ENCODE data around the gene EML5. TPM values are rescaled to one million over a fixed set of nuclear protein-coding genes. Genes with fewer than 3 reads are reported as not detected.

Gene EML5
- total and polyA plus RNA-seq, 2 of the 13 experiments (the other 11 are each of a cell fraction or from before 2014, with no cell fraction given) = 0.11 TPM; not detected in 1

DNA sequence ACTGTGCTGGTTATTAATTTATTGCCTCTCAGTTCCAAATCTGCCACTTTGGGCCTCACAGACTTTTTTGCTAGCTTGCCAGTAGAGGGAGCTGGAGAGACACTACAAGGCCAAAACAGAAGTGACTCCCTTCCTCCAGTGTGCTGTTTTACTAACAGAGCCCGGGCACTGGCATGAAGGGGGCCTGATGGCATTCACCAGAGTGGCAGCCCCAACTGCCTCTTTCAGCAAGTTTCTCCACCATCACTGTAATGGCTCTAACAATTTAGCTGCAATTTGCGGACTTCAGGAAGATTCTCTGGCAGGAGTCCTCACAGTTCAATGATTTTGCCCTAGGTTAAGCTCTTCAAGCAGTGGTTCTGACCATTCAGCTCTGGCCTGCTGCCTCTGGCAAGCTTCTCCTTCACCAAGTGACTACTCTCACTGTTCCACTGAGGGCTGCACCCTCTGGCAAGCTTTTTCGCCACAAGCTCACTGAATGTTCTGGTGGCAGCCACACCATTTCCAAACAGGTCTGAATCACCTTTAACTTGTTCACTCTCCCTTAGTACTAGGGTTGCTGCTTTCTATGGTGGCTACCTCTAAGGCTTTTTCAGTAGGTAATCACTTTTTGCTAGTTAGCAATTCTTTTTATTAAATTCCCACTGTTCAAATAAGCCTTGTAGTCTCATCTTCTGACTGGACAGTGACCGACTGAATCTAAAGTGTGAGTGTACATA is 125.0 kb downstream of the EML5 start (continued):
- no peak for TF ChIP-seq ZNF772 (CRISPR knock-in tag; IDR thresholded peaks at IDR 0.05)
- TF ChIP-seq ZNF672 (CRISPR knock-in tag; IDR thresholded peaks at IDR 0.05) = no peak
- peak; percentile 71 for TF ChIP-seq RAD21 (CRISPR knock-in tag; IDR thresholded peaks at IDR 0.05)
- TF ChIP-seq ZNF441 (CRISPR knock-in tag; IDR thresholded peaks at IDR 0.05; ENCODE audit: borderline replicate concordance) = no peak
- no peak for TF ChIP-seq MLX (CRISPR knock-in tag; IDR thresholded peaks at IDR 0.05)
- no peak for TF ChIP-seq ZNF121 (CRISPR knock-in tag; IDR thresholded peaks at IDR 0.05)
- no peak for TF ChIP-seq PTBP1 (IDR thresholded peaks at IDR 0.05; ENCODE audit: low read depth, low read length, poor library complexity, severe bottlenecking)
- TF ChIP-seq, protein P1, sequence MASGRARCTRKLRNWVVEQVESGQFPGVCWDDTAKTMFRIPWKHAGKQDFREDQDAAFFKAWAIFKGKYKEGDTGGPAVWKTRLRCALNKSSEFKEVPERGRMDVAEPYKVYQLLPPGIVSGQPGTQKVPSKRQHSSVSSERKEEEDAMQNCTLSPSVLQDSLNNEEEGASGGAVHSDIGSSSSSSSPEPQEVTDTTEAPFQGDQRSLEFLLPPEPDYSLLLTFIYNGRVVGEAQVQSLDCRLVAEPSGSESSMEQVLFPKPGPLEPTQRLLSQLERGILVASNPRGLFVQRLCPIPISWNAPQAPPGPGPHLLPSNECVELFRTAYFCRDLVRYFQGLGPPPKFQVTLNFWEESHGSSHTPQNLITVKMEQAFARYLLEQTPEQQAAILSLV (CRISPR knock-in tag; IDR thresholded peaks at IDR 0.05; ENCODE audit: borderline replicate concordance) = no peak
- no peak for TF ChIP-seq POLR2AphosphoS5 (IDR thresholded peaks at IDR 0.05; ENCODE audit: low read depth, low read length)
- TF ChIP-seq ZNF33B (CRISPR knock-in tag; IDR thresholded peaks at IDR 0.05) = no peak
- TF ChIP-seq TBL1XR1 (IDR thresholded peaks at IDR 0.05; ENCODE audit: borderline replicate concordance, low read length, partially characterized antibody) = no peak
- no peak for TF ChIP-seq ZNF136 (CRISPR knock-in tag; IDR thresholded peaks at IDR 0.05; ENCODE audit: low read depth)
- TF ChIP-seq, protein P2, sequence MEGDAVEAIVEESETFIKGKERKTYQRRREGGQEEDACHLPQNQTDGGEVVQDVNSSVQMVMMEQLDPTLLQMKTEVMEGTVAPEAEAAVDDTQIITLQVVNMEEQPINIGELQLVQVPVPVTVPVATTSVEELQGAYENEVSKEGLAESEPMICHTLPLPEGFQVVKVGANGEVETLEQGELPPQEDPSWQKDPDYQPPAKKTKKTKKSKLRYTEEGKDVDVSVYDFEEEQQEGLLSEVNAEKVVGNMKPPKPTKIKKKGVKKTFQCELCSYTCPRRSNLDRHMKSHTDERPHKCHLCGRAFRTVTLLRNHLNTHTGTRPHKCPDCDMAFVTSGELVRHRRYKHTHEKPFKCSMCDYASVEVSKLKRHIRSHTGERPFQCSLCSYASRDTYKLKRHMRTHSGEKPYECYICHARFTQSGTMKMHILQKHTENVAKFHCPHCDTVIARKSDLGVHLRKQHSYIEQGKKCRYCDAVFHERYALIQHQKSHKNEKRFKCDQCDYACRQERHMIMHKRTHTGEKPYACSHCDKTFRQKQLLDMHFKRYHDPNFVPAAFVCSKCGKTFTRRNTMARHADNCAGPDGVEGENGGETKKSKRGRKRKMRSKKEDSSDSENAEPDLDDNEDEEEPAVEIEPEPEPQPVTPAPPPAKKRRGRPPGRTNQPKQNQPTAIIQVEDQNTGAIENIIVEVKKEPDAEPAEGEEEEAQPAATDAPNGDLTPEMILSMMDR (CRISPR knock-in tag; IDR thresholded peaks at IDR 0.05) = peak; percentile 84
- TF ChIP-seq, protein P3, sequence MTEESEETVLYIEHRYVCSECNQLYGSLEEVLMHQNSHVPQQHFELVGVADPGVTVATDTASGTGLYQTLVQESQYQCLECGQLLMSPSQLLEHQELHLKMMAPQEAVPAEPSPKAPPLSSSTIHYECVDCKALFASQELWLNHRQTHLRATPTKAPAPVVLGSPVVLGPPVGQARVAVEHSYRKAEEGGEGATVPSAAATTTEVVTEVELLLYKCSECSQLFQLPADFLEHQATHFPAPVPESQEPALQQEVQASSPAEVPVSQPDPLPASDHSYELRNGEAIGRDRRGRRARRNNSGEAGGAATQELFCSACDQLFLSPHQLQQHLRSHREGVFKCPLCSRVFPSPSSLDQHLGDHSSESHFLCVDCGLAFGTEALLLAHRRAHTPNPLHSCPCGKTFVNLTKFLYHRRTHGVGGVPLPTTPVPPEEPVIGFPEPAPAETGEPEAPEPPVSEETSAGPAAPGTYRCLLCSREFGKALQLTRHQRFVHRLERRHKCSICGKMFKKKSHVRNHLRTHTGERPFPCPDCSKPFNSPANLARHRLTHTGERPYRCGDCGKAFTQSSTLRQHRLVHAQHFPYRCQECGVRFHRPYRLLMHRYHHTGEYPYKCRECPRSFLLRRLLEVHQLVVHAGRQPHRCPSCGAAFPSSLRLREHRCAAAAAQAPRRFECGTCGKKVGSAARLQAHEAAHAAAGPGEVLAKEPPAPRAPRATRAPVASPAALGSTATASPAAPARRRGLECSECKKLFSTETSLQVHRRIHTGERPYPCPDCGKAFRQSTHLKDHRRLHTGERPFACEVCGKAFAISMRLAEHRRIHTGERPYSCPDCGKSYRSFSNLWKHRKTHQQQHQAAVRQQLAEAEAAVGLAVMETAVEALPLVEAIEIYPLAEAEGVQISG (CRISPR knock-in tag; IDR thresholded peaks at IDR 0.05) = no peak
- TF ChIP-seq, protein P4, sequence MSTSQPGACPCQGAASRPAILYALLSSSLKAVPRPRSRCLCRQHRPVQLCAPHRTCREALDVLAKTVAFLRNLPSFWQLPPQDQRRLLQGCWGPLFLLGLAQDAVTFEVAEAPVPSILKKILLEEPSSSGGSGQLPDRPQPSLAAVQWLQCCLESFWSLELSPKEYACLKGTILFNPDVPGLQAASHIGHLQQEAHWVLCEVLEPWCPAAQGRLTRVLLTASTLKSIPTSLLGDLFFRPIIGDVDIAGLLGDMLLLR (CRISPR knock-in tag; IDR thresholded peaks at IDR 0.05) = no peak
- no peak for TF ChIP-seq ZNF703 (CRISPR knock-in tag; IDR thresholded peaks at IDR 0.05; ENCODE audit: borderline replicate concordance)
- no peak for TF ChIP-seq HOMEZ (CRISPR knock-in tag; IDR thresholded peaks at IDR 0.05; ENCODE audit: low read depth)
- TF ChIP-seq PLRG1 (conservative IDR thresholded peaks at IDR 0.05) = no peak
- no peak for TF ChIP-seq ZSCAN29 (CRISPR knock-in tag; conservative IDR thresholded peaks at IDR 0.05)
- TF ChIP-seq ZNF263 (CRISPR knock-in tag; IDR thresholded peaks at IDR 0.05) = no peak
- TF ChIP-seq REPIN1 (CRISPR knock-in tag; IDR thresholded peaks at IDR 0.05; ENCODE audit: borderline replicate concordance, low read depth) = no peak
